ENCODE measurements around the gene MIPOL1. TPM values are rescaled to one million over a fixed set of nuclear protein-coding genes. Genes with fewer than 3 reads are reported as not detected.
"Not testable (repeated sequence)": the region's sequence is repeated elsewhere in the genome, so short reads cannot be mapped to it uniquely, and the experiment has no call there.

MIPOL1 gene
- total RNA-seq, 1 donor from 2014 or later = 6.9 TPM

GRCh38 chr14:37187294-37187693 is 10.4 kb upstream of the MIPOL1 start:
- no peak for DNase-seq (ENCODE audit: low read depth in 2 of 2)

GRCh38 chr14:37187840-37188577 is 9.7 kb upstream of the MIPOL1 start:
- DNase-seq (ENCODE audit: low read depth in 2 of 2) = not testable (repeated sequence)

- DNase-seq (ENCODE audit: low read depth in 2 of 2) = not testable (repeated sequence)
These were observed 8.0 kb upstream of the MIPOL1 start for GRCh38 chr14:37189733-37190132.

- peak in 1 of 2 donors; percentile 21 for DNase-seq (ENCODE audit: low read depth in 2 of 2)
These were observed 3.0 kb upstream of the MIPOL1 start for GRCh38 chr14:37194698-37195097.

- peak; percentile 72 to 95 for DNase-seq (ENCODE audit: low read depth in 2 of 2)
These were observed 2.4 kb upstream of the MIPOL1 start for GRCh38 chr14:37195327-37195726.

- peak in 1 of 2 donors; percentile 4 for DNase-seq (ENCODE audit: low read depth in 2 of 2)
These were observed 925 bp upstream of the MIPOL1 start for GRCh38 chr14:37196604-37197420.

GRCh38 chr14:37198273-37198598 is 499 bp downstream of the MIPOL1 start:
- no peak for DNase-seq (ENCODE audit: low read depth in 2 of 2)

GRCh38 chr14:37198907-37199306 is 1.2 kb downstream of the MIPOL1 start:
- no peak for DNase-seq (ENCODE audit: low read depth in 2 of 2)

GRCh38 chr14:37201724-37202123 is 4.0 kb downstream of the MIPOL1 start:
- DNase-seq (ENCODE audit: low read depth in 2 of 2) = no peak

- peak in 1 of 2 donors; percentile 30 for DNase-seq (ENCODE audit: low read depth in 2 of 2)
These were observed 4.5 kb downstream of the MIPOL1 start for GRCh38 chr14:37202265-37202664.

- DNase-seq (ENCODE audit: low read depth in 2 of 2) = no peak
These were observed 5.1 kb downstream of the MIPOL1 start for GRCh38 chr14:37202812-37203211.

GRCh38 chr14:37203423-37203822 is 5.7 kb downstream of the MIPOL1 start:
- no peak for DNase-seq (ENCODE audit: low read depth in 2 of 2)

GRCh38 chr14:37205623-37206605 is 8.2 kb downstream of the MIPOL1 start:
- DNase-seq (ENCODE audit: low read depth in 2 of 2) = not testable (repeated sequence)

- not testable (repeated sequence) for DNase-seq (ENCODE audit: low read depth in 2 of 2)
These were observed 11.9 kb downstream of the MIPOL1 start for GRCh38 chr14:37209617-37210016.

GRCh38 chr14:37210448-37210847 is 12.7 kb downstream of the MIPOL1 start:
- DNase-seq (ENCODE audit: low read depth in 2 of 2) = no peak

- peak in 1 of 2 donors; percentile 60 for DNase-seq (ENCODE audit: low read depth in 2 of 2)
These were observed 15.3 kb downstream of the MIPOL1 start for GRCh38 chr14:37213016-37213415.

- DNase-seq (ENCODE audit: low read depth in 2 of 2) = no peak
These were observed 17.6 kb downstream of the MIPOL1 start for GRCh38 chr14:37215345-37215744.

GRCh38 chr14:37221073-37221472 is 23.3 kb downstream of the MIPOL1 start:
- no peak for DNase-seq (ENCODE audit: low read depth in 2 of 2)

GRCh38 chr14:37223947-37224474 is 26.3 kb downstream of the MIPOL1 start:
- DNase-seq (ENCODE audit: low read depth in 2 of 2) = no peak

- not testable (repeated sequence) for DNase-seq (ENCODE audit: low read depth in 2 of 2)
These were observed 27.9 kb downstream of the MIPOL1 start for GRCh38 chr14:37225668-37226067.

GRCh38 chr14:37230551-37231194 is 32.9 kb downstream of the MIPOL1 start:
- peak; percentile 77 to 82 for DNase-seq (ENCODE audit: low read depth in 2 of 2)
